Activated CD8-positive, alpha-beta memory T cell treated with anti-CD3 and anti-CD28 coated beads, Interleukin-2, amount 50 U/mL, for 1 hour (primary cell): ENCODE data around the gene ZFPM1.

Source experiments
- DNase-seq: peaks from one replicate; pipeline ENCODE4 v3.0.0-alpha.2; 2020; ENCODE audit errors: extremely low read depth

ZFPM1 gene

DNA sequence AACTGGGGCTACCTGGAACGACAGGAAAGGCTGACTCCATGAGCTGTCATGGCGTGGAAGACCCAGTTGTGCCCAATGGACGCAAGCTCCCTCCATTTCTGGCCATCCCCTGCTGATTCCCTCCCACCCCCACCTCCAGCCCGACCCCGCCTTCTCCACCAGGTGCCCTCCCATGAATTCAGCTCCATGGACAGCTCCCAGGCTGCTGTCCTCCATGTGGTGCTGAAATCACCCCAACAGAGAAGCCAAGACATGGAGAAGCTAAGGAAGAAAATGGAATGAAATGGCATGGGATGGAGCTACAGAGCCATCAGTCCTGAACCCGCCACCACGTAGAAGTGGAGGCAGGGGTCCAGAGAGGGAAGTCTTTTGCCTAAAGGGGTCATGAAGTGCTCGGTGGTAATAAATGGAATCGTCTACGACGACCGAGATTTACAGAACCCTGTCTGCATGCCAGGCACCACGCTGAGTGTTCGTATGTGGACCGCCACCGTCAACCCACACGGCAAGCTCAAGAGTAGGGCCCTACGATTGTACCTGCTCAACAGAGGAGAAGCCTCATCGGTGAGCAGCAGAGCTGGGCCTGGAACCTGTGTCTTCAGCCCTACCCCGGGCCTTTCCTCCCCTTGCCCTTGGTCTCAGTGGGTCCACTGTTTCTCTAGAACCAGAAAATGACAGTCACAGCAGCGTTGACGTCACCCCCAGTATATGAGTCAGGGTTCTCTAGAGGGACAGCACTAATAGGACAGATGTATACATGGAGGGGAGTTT is 107.8 kb downstream of the ZFPM1 start:
- no peak for DNase-seq

DNA sequence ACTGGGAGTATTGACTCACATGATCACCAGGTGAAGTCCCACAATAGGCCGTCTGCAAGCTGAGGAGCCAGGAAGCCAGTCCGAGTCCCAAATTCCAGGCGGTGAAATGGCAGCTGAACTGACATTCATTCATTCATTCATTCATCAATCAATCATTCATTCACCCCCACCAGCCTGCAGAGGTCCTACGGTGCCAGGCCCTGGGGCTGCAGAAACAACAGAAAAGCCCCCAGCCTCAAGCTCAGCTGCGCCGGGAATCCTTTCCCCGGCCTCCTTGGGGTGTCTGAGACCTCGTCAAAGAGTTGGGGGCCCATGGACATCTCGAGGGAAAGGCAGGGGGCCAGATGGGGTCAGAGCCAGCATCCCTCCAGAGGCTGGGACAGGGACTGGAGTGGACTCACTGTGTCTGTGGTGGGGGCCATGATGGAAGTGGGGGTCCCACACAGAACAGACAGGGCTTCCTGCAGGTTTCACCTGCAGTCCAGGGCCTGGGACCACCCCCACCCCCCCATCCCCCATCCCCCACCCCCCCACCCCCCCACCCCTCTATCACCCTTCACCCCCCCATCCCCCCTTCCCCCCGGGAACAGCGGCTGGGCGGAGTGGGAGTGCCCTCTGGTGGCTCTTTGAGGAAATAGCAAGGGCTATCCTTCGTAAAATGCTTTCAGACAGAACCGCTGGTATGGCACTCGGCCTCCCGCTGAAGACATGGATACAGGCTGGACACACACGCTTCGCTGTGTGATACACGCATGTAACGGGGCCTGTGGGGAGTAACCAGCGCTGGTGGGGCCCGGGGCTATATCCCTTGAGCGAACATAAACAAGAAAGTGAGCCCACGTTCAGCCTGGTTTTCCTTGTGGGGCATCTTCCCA is 108.6 kb downstream of the ZFPM1 start:
- no peak for DNase-seq

DNA sequence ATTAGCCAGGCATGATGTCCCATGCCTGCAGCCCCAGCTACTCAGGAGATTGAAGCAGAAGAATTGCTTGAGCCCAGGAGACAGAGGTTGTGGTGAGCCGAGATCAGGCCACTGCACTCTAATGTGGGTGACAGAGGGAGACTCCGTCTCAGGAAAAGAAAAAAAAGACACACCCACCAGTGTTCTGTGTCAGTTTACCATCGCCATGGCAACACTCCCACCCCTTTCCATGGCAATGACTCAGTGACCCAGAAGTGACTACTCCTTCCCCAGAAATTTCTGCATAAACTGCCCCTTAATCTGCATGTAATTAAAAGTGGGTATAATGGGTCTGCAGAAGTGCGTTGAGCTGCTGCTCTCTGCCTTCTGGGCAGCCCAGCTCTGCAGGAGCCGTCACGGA is 113.1 kb downstream of the ZFPM1 start:
- no peak for DNase-seq

DNA sequence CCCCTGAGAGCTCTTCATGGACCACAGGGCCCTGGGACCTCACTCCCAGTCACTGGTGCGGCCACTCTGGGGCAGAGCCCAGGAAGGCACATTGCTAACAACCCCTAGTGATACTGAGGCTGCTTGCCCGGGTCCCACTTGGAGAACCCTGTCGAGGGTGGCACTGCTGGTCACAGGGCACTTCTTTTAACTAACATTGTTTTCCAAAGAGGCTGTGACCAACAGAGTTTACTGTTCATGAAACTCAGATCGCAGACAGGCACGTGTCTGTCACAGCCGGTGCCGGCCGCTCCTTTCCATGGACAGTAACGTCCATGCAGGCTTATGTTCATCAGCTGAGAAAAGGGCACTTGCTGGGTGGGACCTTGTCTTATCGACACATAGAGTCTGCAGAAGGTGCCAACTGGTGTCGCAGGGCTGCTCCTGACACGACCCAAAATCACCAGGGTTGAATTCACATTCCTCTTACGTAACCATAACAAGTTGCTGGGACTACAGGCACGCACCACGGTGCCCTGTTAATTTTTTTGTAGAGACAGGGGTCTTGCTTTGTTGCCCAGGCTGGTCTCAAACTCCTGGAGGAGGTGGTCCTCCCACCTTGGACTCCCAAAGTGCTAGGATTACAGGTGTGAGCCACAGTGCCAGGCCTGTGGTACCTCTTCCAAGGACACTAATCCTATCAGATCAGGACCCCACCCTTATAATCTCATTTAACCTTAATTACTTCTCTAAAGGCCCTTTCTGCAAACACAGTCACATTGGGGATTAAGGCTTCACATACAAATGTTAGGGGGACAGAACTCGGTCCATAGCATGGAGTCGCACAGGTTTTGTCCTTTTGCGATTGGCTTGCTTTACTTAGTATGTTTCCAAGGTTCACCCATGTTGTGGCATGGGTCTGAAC is 115.9 kb downstream of the ZFPM1 start:
- DNase-seq = no peak

DNA sequence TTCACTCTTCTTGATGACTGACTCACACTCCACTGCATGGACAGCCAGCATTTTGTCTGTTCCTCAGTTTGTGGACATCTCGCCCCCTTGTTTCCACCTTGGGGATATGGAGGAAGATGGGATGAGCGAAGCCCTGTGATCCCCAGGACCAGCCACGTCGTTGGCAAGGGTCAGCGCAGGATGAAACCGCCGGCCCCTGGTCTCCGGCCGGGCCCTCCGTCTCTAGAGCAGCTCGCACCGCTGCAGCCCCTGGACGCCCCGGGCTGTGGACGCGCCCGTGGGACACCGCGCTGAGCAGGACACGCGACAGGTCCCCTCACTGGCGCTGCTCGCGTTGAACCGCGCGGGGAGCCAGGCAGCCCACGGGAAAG is 116.5 kb downstream of the ZFPM1 start:
- DNase-seq = no peak

DNA sequence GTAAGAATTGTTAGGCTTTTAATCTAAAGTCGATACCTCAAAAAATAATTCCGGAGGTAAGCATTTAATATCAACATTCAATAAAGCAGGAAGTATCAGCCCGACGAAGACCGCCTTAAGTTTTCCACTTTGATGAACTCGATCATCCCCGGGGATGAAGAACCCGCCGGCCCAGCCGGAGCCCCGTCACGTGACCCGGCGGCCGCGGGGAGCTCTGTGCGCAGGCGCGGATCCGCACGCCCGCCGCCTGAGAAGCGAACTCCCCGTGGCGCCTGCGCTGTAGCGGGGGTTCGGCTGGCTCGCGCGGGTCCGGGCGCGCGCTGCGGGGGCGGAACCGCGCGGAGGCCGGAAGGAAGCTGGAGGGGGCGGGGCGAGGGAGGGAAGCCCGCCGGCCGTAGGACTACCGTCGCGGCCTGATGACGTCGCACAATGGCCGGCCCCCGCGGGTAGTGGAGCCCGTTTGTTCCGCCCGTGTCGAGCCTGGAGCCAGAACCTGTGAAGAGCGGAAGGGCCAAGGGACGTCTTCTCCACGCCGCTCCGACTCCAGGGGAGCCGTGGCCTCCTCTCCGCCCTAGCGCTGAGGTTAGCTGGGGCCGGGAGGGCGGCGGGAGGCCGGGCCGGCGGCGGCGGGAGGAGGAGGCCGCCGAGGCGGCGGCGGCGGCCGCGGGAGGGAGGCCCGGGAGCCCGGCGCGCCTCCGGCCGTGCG is 117.1 kb downstream of the ZFPM1 start, which contains the start of gene ZC3H18:
Gene ZC3H18 (plus strand): TSS at position 419 of the 706 bp plus-strand sequence. CDS start 6,721 bp downstream, outside the sequence.
- peak; percentile 92 for DNase-seq

DNA sequence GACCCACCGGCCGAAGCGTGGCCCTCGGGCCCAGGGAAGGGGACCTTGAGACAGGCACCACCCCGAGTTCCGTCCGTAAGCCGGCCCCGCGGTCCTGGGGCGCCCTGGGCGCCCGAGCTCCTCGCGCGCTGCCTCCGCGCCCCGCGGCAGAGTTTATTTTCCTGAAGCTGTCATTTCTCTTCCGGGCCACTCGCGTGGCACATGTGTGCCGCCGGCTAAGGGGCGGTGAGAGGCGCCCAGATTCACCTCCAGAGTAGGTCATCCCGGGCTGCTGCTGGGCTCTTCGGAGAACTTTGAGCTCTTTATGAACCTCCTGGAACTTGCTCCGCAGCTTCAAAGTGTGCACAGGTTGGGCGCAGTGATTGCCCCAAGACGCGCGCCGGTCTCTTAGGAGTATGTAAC is 117.6 kb downstream of the ZFPM1 start:
- no peak for DNase-seq

DNA sequence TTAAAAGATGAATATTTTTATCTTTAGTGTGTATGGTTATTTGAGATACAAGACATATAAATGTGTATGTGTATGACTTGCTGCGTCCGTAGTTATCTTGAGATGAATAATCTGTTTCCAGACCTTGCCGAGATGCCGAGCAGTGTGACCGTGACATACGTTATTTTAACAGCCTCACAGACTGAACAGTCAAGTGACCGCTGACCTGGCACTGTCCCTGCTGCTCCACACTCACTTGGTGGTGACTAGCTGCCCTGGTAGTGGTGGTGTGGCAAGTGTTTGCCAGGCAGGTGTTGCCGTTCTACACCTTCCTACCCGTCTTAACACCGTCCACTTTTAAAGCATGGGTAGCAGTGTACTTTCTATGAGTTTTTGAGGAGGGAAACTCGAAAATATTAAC is 122.2 kb downstream of the ZFPM1 start:
- DNase-seq = no peak

DNA sequence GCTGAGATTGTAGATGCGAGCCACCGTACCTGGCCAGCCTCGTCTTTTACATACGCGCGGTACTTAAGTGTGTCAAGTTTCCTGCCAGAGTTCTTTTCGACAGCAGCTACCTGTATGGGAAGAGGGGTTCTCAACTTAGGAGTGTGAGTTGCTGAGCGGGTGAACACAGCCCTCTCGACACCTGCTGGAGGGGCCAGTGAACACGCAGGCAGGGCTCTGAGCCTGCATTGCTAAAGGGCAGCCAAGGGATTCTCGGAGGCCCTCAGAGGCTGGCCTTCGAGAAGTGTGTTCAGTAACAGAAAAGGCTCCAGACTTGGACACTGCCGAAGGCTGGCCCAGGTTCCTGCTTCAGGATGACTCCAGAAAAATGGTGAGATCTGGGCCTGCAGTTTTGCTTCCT is 123.2 kb downstream of the ZFPM1 start:
- no peak for DNase-seq

DNA sequence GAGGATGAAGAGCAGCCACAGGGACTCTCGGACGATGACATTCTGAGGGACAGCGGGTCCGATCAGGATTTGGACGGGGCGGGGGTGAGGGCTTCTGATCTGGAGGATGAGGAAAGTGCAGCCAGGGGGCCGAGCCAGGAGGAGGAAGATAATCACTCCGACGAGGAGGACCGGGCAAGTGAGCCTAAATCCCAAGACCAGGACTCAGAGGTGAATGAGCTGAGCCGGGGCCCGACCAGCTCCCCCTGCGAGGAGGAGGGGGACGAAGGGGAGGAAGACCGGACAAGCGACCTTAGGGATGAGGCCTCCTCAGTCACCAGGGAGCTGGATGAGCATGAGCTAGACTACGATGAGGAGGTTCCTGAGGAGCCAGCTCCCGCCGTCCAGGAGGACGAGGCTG is 124.1 kb downstream of the ZFPM1 start:
- no peak for DNase-seq

DNA sequence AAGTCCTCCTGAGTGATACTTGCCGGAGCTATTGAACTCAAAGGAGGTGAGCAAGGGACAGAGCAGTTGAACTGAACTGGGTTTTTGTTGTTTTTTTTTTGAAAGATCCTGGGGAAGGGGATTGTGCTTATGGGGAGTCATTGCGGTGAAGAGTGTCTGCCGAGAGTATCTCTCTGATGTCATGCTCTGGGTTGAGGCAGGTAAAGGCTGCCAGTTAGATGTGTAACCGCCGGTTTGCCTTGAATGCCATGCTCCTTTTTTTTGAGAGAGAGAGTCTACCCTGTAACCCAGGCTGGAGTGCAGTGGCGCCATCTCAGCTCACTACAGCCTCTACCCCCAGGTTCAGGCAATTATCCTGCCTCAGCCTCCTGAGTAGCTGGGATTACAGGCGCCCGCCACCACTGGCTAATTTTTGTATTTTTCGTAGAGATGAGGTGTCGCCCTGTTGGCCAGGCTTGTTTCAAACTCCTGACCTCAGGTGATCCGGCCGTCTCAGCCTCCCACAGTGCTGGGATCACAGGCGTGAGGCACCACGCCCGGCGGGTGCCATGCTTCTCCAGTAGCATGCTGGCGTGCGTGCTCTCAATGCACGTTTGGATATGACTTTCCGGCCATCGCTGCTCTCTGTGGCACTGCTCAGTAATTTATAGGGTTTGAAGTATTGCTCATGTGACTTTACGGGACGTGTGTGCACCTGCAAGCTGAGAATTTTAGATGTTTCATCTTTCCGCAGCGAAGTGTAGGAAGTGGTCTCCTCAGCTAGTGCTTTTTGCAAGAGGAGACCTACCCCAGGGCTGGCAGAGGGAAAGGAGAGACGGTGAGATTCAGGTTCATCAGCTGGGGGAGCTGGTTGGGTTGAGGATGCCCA is 125.6 kb downstream of the ZFPM1 start:
- no peak for DNase-seq

DNA sequence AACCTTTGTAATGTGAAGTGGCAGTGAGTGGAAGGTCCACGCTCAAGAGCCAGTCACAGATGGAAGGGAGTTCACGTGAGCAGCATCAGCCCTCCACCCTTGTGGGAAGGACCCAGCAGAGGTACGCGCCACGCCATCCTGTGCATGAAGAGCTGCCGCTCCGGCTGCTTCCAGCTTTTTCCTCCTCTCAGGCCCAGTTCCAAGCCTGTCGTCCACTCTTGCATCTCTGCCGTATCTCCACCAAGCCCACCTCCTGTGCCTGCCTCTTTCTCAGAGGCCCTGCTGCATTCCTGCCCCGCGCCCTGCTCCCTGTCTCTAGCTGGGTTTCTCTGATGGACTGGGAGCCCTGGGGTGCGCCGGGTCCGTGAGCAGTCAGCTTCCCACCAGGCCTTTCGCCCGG is 127.3 kb downstream of the ZFPM1 start:
- DNase-seq = no peak

DNA sequence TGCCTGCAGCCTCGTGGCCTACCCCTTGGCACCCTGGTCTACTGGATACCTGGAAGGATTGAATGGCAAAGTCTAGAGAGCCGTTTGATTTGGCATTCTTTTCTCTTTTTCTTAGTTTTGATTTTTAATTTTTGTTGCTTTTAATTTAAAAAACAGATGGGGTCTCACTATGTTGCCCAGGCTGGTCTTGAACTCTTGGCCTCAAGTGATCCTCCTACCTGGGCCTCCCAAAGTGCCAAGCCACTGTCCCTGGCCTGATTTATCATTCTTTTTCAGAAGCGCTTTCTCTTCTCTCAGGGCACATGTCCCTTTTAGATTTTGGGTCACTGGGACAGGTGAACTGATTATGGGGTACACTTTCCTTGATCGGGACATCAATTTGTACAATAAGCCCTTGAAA is 128.0 kb downstream of the ZFPM1 start:
- DNase-seq = no peak

DNA sequence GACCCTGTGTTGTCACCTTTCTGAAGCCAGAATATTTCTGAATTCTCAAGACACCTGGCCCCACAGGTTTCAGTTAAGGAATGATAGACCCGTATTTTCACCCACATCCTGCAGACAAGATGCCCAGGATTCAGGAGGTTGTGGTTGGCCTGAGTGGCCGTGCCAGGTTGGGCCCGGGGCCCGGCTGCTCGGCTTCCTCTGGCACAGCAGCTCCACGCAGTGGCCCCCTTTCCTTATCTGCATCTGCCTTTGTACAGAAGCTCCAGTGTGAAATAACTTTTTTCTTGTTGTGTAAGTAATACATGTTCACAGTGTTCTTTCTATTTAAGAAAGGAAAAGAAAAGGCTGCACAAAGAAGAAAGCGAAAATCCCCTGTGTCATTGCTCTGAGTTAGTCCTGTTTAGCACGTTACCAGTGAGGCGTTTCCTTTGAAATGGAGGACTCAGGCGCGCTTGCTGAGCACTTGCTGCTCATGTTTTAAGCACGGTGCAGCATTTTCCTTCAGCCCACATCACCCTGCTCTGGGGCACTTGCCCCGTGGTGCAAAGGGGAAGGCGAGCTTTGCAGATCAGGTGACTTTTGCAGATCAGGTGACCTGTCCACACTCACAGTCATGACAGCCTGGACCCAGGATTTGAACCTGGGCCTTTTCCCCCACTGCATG is 130.0 kb downstream of the ZFPM1 start:
- no peak for DNase-seq

DNA sequence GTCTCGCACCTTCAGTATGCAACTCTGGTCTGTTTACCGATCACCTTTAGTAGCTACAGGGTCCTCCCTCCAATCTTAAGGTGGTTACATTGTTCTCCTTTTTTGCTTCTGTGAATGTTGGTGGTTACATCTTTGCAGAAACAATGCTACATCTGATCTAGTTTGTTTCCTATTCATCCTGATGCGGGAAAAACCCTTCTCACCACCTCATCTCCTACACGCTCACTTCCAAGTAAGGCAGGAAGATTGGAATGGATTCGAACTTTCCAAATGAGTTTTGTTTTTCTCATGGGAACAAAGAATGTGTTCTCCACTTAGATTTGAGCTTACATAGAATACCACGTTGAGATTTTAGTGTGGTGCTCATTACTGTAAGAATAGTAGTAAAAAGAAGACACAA is 131.6 kb downstream of the ZFPM1 start:
- DNase-seq = no peak

DNA sequence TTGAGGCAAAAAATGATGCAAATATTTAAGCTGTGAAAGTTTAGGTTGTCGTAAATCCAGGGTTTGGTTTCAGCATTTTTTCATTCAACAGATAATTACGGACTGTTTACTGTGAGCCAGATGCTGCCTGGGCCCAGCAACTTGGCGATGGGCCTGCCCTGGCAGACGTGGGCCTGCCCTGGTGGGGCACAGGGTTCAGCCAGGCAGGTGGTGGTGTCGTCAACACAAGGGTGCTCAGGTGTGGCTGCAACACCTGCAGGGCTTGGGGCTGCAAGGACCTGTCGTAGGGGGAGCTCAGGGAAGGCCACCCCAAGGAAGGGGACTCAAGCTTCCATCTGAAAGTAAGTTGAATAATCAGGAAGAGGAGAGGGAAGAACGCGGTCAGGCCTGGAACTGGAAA is 132.2 kb downstream of the ZFPM1 start:
- DNase-seq = no peak

DNA sequence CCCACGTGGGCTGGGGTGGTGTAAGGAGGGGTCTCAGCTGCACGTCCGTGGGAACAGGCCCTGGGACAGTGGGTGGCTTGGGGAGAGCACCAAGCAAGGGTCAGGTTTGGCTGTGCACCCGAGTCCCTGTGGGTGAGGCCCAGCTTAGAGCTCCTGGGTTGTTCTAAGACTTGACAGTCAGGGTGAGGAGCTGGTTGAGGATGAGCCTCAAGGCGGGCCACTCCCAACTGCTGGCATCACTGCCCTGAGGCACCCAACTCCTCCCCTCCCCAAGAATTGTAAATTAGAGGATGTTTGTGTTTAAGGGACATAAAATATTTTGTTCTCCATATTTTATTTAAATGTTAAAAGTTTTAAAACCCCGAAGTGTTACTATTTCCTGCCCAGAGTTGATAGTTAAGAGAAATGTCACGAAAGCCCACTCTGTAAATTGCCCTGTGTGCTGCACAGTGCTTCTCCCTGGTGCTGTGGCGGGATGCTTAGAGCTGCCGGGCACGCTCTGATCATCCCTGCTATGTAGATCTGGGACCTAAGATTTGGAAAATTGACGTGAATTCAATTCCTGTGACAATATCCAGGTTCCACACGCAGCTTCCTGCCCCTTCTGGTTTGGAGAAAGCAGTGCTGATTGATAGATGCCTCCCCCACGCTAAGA is 133.0 kb downstream of the ZFPM1 start:
- no peak for DNase-seq
